Immature natural killer cell (primary cell): ENCODE data around the gene TMEM266. TPM values are rescaled to one million over a fixed set of nuclear protein-coding genes. Genes with fewer than 3 reads are reported as not detected.

ENCODE experiments used
- DNase-seq, 3 donors: peaks; one replicate each; pipeline ENCODE4 v3.0.0; 2022; ENCODE audit warnings: mixed read lengths in 1 of 3
- H3K27ac Mint-ChIP-seq, 6 donors: one replicate each; pipeline ENCODE4 v1.8.0; 2020; ENCODE audit warnings: mixed read lengths in 6 of 6, mild to moderate bottlenecking in 5 of 6, inconsistent platforms in 4 of 6, moderate library complexity in 3 of 6
- H3K27me3 Mint-ChIP-seq, 3 donors: one replicate each; pipeline ENCODE4 v1.8.0; 2020 to 2021; ENCODE audit warnings: low read depth in 3 of 3, mild to moderate bottlenecking in 3 of 3, mixed read lengths in 3 of 3, moderate library complexity in 3 of 3, inconsistent platforms in 1 of 3
- H3K36me3 Mint-ChIP-seq, 3 donors: one replicate each; pipeline ENCODE4 v1.8.0; 2020; ENCODE audit warnings: mixed read lengths in 3 of 3, inconsistent platforms in 2 of 3, mild to moderate bottlenecking in 2 of 3
- H3K4me1 Mint-ChIP-seq, 2 donors: one replicate each; pipeline ENCODE4 v1.8.0; 2020; ENCODE audit warnings: inconsistent platforms in 2 of 2, mild to moderate bottlenecking in 2 of 2, mixed read lengths in 2 of 2, moderate library complexity in 1 of 2
- H3K4me3 Mint-ChIP-seq, 5 donors: one replicate each; pipeline ENCODE4 v1.8.0; 2020; ENCODE audit warnings: mild to moderate bottlenecking in 5 of 5, mixed read lengths in 5 of 5, inconsistent platforms in 3 of 5, moderate library complexity in 3 of 5
- H3K9me3 Mint-ChIP-seq, 6 donors: one replicate each; pipeline ENCODE4 v1.8.0; 2020; ENCODE audit warnings: mild to moderate bottlenecking in 6 of 6, mixed read lengths in 6 of 6, inconsistent platforms in 4 of 6, moderate library complexity in 3 of 6
- polyA plus RNA-seq, 3 donors: library from polyadenylated mRNA; unstranded; fragments of 300-500 nt; fragmentation: Illumina TruSeq; gene quantifications; one replicate each; pipeline ENCODE4 v1.2.3, GENCODE V29; 2021

TMEM266 gene
- polyA plus RNA-seq, 3 donors from 2014 or later, result not detected

DNA sequence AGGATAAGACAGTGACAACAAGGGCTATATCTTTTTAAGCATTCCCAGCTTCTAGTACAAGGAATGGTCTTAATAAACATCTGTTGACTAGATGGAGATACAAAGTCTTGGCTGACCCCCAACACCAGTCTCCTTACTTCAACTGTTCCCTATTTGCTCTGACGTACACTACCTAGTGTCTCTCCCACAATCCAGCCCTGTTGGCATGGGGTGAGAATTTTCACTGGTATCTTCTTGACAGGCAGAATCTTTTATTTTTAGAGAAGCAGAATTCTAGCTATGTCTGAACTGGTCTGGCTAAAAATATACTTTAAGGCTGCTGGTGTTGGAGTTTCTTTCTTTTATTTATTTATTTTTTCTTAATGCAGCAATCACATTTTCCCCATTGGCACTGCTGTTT, 169.5 kb downstream of the TMEM266 start:
- peaks cover 4 to 27% (median 8%) of the 10 kb centered on the region in 3 donors for H3K36me3 Mint-ChIP-seq

DNA sequence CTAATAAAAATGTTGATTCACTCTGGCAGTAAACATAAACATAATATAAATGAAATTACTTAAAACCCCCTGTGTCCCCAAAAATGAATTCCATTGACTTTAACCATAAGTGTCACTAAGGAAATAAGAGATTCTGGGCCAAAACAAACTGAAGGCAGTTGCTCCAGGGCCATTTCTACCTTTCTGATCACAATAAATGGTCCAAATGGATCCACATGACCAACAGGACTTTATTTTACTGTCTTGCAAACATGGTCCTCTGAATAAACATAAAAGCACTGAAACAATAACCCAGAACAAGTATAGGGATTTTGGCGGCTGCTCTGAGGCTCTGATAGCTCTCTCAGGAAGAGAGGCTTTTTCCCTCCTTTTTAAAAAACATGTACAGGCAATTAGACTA, 174.1 kb downstream of the TMEM266 start:
- Mint-ChIP-seq H3K4me3 (no peak overlapping the region), H3K27ac (no peak overlapping the region), H3K27me3 (no peaks in the 10 kb centered on the region)

More for the DNA sequence above, 169.5 kb downstream of the TMEM266 start:
- H3K27ac Mint-ChIP-seq, result no peak overlapping the region
- no peaks in the 10 kb centered on the region for H3K27me3 Mint-ChIP-seq
- H3K4me1 Mint-ChIP-seq, result no peaks in the 10 kb centered on the region
- no peak for DNase-seq
- H3K4me3 Mint-ChIP-seq, result no peak overlapping the region
- H3K9me3 Mint-ChIP-seq, result no peaks in the 10 kb centered on the region

DNA sequence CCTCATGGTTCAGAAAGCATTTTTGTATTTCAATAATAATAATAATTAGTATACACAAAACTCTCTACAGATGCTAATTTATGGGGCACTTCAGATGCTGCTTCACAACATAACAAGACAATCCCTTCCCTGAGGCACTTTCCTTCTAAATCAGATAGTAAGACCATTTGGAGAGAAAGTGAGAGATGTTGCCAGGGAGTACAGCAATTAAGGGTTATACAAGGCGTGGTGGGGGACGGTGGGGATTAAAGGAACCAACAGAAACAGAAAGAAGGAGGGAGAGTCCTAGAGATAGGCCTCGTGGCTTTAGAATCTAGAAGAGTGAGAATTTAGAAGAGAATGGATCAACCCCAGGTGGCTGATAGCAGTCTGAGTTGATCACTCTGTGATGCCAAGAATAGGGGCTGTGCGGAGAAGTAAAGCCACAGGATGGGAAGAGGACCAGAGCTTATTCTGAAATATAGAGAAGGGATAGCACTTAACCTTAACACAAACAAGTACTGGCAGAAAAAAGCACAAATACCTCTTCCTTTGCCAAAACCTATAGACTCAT, 174.6 kb downstream of the TMEM266 start:
- Mint-ChIP-seq H3K27ac (no peak overlapping the region), H3K4me1 (no peaks in the 10 kb centered on the region), H3K27me3 (no peaks in the 10 kb centered on the region), H3K9me3 (no peaks in the 10 kb centered on the region), H3K36me3 (peaks cover 0 to 14% (median 4%) of the 10 kb centered on the region in 3 donors), H3K4me3 (no peak overlapping the region)
- no peak for DNase-seq

More for the DNA sequence above, 174.1 kb downstream of the TMEM266 start:
- Mint-ChIP-seq H3K4me1 (no peaks in the 10 kb centered on the region), H3K36me3 (peaks cover 3 to 14% (median 4%) of the 10 kb centered on the region in 3 donors), H3K9me3 (no peaks in the 10 kb centered on the region)
- DNase-seq, result no peak

DNA sequence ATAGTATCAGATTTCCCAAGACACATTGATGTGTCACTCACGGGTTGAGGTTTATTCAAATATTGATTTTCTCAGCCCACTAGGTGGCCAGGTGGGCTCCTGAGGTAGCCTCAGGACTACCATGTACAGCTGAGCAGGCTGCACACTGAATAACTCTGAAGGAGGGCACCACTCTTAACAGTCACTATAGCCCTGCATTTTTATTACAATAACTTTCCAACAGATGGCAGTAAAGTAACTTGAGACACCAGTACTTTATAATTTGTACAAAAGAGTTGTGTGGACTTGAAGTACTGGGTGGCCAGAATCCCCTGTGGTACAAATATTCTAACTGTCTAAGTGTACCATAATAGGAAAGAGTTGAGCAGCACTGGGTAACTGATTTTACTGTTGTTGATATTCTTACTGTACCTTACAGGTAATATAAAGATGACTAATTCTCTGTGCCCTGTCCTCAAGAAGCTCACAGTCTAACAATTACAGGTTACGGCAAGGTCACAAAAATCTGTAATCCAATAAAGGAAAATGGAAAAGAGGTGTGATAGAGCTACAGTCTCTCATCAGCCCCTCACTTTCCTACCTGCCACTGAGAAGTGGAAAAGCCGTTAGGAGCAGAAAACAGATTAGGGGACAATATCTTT, 175.5 kb downstream of the TMEM266 start:
- H3K36me3 Mint-ChIP-seq, result peaks cover 0 to 10% (median 10%) of the 10 kb centered on the region in 3 donors
- H3K27me3 Mint-ChIP-seq, result no peaks in the 10 kb centered on the region
- H3K27ac Mint-ChIP-seq, result no peak overlapping the region
- H3K4me3 Mint-ChIP-seq, result no peak overlapping the region
- no peaks in the 10 kb centered on the region for H3K4me1 Mint-ChIP-seq
- DNase-seq, result peak; percentile 25 to 44 (median 29)
- no peaks in the 10 kb centered on the region for H3K9me3 Mint-ChIP-seq

DNA sequence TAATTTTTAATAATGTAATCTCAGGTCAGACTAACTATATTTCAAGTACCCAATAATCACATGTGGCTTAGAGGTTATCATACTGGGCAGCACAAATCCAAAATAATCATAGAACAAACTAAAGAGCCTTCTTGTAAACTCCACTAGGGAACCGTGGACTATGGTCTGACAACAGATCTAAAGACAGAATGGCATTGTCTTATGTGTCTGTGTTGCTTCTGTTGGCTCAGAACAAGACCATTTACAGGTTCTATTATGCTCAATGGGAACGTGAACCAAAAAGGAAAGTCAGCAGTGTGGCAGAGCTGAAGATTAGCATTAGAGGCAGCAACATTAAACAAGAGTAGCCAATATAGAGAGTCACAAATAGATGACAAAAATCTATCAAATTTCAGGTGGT, 176.6 kb downstream of the TMEM266 start:
- Mint-ChIP-seq H3K27me3 (no peaks in the 10 kb centered on the region), H3K36me3 (peaks cover 0 to 8% (median 3%) of the 10 kb centered on the region in 3 donors), H3K4me1 (no peaks in the 10 kb centered on the region), H3K9me3 (no peaks in the 10 kb centered on the region), H3K27ac (no peak overlapping the region), H3K4me3 (no peak overlapping the region)
- DNase-seq, result no peak

DNA sequence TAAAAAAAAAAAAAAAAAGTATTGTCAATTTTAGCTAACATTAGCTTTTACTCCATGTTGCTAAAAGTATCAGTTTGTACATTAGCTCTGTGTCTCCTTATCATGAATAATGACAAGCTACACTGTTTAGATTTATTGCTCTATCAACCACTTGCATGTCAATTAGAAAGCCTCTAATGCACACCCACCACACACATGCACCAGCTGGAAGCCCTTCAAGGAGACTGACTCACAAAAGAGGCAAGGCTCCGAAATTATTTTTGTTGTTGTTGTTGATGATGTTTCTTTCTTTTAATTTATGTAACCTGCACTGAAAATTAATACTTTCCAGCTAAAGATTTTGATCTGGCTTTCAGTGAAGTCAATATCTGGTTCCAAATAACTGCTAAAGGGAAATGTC, 180.0 kb downstream of the TMEM266 start:
- Mint-ChIP-seq H3K9me3 (no peaks in the 10 kb centered on the region), H3K27me3 (no peaks in the 10 kb centered on the region), H3K4me1 (peaks cover 2 to 4% of the 10 kb centered on the region in 2 donors), H3K27ac (peak overlapping the region in 1 of 6 donors; percentile 46), H3K36me3 (peaks cover 5 to 16% (median 6%) of the 10 kb centered on the region in 3 donors), H3K4me3 (no peak overlapping the region)
- DNase-seq, result no peak

DNA sequence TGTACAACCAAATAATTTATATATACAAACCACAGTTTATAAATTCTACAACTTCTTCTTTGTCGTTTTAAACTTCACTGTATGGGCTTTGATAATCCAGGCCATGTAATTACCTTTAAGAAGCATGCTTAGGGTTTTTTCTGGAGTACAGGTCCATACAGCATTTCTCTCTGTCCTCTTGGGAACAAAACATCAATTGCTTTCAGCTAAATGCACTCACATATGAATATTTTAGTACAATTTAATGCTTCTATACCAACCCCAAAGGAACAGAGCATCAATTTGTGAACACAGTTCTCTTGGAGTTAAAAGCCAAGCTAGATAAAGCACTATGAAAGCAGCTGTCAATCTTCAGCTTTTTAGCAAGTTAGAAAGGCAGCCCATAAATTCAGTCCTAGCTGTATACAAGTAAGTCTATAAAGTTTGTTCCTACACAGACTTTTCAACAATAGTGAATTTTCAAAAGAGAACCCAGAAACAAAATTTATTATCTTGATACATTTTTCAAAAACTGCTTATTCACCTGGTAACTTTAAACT, 185.4 kb downstream of the TMEM266 start:
- Mint-ChIP-seq H3K4me3 (no peak overlapping the region), H3K27me3 (no peaks in the 10 kb centered on the region), H3K27ac (no peak overlapping the region), H3K4me1 (peaks cover 2 to 4% of the 10 kb centered on the region in 2 donors), H3K9me3 (no peaks in the 10 kb centered on the region), H3K36me3 (peaks cover 5 to 16% (median 6%) of the 10 kb centered on the region in 3 donors)
- DNase-seq, result no peak

DNA sequence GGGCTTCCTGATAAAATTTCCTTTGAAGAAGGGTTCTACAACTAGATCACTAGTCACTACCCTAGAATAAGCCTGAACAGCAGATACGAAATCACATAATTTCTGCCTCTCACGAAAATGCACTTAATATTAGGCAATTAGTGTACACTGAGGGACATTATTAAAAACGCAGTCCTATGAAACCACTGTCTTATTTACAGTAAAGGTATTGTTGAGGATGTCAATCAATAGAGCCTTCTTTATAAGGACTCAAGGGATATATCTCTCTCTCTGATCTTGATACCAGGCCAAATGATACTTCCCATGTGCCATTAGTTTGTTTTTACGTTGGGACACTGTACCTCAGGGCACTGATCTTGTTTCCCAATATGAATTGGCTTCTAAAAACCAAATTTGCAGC, 191.9 kb downstream of the TMEM266 start:
- Mint-ChIP-seq H3K4me1 (peaks cover 0 to 2% of the 10 kb centered on the region in 2 donors), H3K27ac (no peak overlapping the region), H3K27me3 (no peaks in the 10 kb centered on the region), H3K4me3 (no peak overlapping the region), H3K9me3 (no peaks in the 10 kb centered on the region), H3K36me3 (peaks cover 0 to 4% (median 3%) of the 10 kb centered on the region in 3 donors)
- DNase-seq, result no peak

DNA sequence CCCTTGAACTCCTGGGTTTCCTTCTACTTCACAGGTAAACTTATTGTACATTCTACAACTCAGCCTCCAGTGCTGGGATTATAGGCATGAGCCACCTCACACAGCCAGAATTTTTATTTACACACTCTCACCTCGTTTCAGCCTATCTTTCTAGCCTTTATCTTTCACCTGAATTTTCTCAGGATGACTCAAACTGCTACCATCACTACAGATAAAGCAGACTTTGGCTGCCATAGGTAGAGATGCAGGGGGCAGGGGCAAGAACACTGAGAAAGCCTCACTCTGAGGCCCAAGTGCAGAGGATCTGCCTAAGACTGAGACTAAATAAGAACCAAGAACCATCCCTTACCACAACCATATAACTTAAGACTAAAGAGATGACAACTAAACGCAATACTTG, 192.5 kb downstream of the TMEM266 start:
- Mint-ChIP-seq H3K4me3 (no peak overlapping the region), H3K27me3 (no peaks in the 10 kb centered on the region), H3K27ac (peak overlapping the region in 1 of 6 donors; percentile 32)

DNA sequence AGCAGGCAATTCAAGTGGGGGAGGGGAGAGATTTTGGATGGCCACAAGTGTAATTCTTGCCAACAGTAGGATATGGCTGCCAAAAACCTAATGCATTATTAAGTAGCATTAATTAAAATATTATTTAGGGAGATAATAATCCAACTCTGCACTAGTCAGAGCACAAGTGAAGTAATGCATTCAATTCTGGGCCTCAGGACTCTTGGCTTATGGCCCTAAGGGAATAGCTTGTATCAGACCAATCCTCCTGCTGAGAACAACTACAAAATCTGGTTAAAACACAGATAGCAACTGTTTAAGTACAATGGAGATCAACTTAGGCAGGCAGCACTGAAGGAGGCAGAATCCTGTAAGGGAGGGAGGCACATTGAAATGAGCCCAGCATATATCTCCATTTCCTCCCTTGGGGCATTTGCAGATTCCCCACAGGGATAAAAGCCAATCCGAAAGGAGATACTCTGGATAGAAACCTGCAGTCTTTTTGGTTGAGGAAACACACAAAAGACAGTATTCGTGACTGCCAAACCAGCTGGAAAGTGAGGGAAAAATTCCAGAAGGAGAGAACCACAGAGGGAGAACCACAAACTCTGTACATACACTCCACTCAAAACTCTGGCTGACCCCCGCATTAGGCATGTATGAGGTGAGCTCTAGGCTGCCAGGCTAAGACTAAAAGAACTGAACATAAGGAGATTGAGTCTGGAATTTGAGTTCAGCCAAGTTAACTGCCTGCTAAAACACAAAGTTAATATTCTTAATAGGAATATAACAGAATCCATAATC, 194.1 kb downstream of the TMEM266 start:
- no peak overlapping the region for H3K27ac Mint-ChIP-seq
- no peak overlapping the region for H3K4me3 Mint-ChIP-seq
- H3K9me3 Mint-ChIP-seq, result no peaks in the 10 kb centered on the region
- H3K27me3 Mint-ChIP-seq, result no peaks in the 10 kb centered on the region
- DNase-seq, result no peak
- peaks cover 0 to 2% of the 10 kb centered on the region in 2 donors for H3K4me1 Mint-ChIP-seq
- H3K36me3 Mint-ChIP-seq, result peaks cover 0 to 10% (median 0%) of the 10 kb centered on the region in 3 donors

More for the DNA sequence above, 192.5 kb downstream of the TMEM266 start:
- no peaks in the 10 kb centered on the region for H3K9me3 Mint-ChIP-seq
- H3K4me1 Mint-ChIP-seq, result peaks cover 0 to 2% of the 10 kb centered on the region in 2 donors
- H3K36me3 Mint-ChIP-seq, result peaks cover 0 to 6% (median 4%) of the 10 kb centered on the region in 3 donors
- DNase-seq, result no peak

Other genes starting within 250 kb of the TMEM266 start
- gene UBE2Q2, start 216.5 kb upstream of the TMEM266 start, polyA plus RNA-seq, result 10 to 100 TPM; 38.9 to 55.7 (median 52.1) TPM
- 10 to 100 TPM; 11.5 to 13.8 (median 12.7) TPM for gene FBXO22, start 156.1 kb upstream of the TMEM266 start, polyA plus RNA-seq
- gene NRG4, start 47.6 kb upstream of the TMEM266 start, polyA plus RNA-seq, result not detected